HG03457 (cell line): Measurements from ENCODE around the gene DYNC2LI1.

Experiments used
- ATAC-seq: cut with Tn5 transposase; IDR thresholded peaks from one replicate; pipeline ENCODE4 v1.9.1; 2021; ENCODE audit warnings: moderate number of reproducible peaks; ENCODE audit not compliant: unreplicated experiment

DYNC2LI1 gene

GRCh38 chr2:43812947-43813346 is 39.1 kb downstream of the DYNC2LI1 start:
- no peak for ATAC-seq

GRCh38 chr2:43814711-43815110 is 40.9 kb downstream of the DYNC2LI1 start:
- ATAC-seq, result no peak

GRCh38 chr2:43818761-43819160 is 44.9 kb downstream of the DYNC2LI1 start:
- no peak for ATAC-seq

GRCh38 chr2:43819491-43820163 is 45.8 kb downstream of the DYNC2LI1 start:
- no peak for ATAC-seq

GRCh38 chr2:43822839-43823238 is 49.0 kb downstream of the DYNC2LI1 start:
- no peak for ATAC-seq

- no peak for ATAC-seq
These were observed 49.9 kb downstream of the DYNC2LI1 start for GRCh38 chr2:43823751-43824150.

GRCh38 chr2:43824512-43824911 is 50.7 kb downstream of the DYNC2LI1 start:
- ATAC-seq, result no peak

GRCh38 chr2:43824951-43825493 is 51.2 kb downstream of the DYNC2LI1 start:
- no peak for ATAC-seq

GRCh38 chr2:43825841-43826240 is 52.0 kb downstream of the DYNC2LI1 start:
- ATAC-seq, result no peak

- ATAC-seq, result no peak
These were observed 52.7 kb downstream of the DYNC2LI1 start for GRCh38 chr2:43826305-43827250.

GRCh38 chr2:43831543-43832294 is 57.9 kb downstream of the DYNC2LI1 start:
- no peak for ATAC-seq

- ATAC-seq, result no peak
These were observed 58.6 kb downstream of the DYNC2LI1 start for GRCh38 chr2:43832457-43832856.

- no peak for ATAC-seq
These were observed 63.2 kb downstream of the DYNC2LI1 start for GRCh38 chr2:43837033-43837432.

GRCh38 chr2:43837831-43838559 is 64.2 kb downstream of the DYNC2LI1 start:
- no peak for ATAC-seq

- no peak for ATAC-seq
These were observed 64.9 kb downstream of the DYNC2LI1 start, which contains the start of the genes ABCG5 and ABCG8 for GRCh38 chr2:43838560-43839267. Gene ABCG5, minus strand, starts transcription at chr2:43838839. Its CDS starts 160 bp downstream, at chr2:43838679. Gene ABCG8, plus strand, starts transcription at chr2:43838971. Its CDS starts 83 bp downstream, at chr2:43839054.

- no peak for ATAC-seq
These were observed 66.1 kb downstream of the DYNC2LI1 start for GRCh38 chr2:43839776-43840564.

- ATAC-seq, result no peak
These were observed 67.1 kb downstream of the DYNC2LI1 start for GRCh38 chr2:43840965-43841364.

- no peak for ATAC-seq
These were observed 68.4 kb downstream of the DYNC2LI1 start for GRCh38 chr2:43841949-43842865.
